HG03520 (cell line): ENCODE data around the gene TNFRSF21.
"Not testable (repeated sequence)": the region's sequence is repeated elsewhere in the genome, so short reads cannot be mapped to it uniquely, and the experiment has no call there.

Source experiments
- ATAC-seq: cut with Tn5 transposase; IDR thresholded peaks from one replicate; pipeline ENCODE4 v1.9.1; 2021; ENCODE audit warnings: mild to moderate bottlenecking, moderate library complexity; ENCODE audit not compliant: unreplicated experiment

Gene TNFRSF21

DNA sequence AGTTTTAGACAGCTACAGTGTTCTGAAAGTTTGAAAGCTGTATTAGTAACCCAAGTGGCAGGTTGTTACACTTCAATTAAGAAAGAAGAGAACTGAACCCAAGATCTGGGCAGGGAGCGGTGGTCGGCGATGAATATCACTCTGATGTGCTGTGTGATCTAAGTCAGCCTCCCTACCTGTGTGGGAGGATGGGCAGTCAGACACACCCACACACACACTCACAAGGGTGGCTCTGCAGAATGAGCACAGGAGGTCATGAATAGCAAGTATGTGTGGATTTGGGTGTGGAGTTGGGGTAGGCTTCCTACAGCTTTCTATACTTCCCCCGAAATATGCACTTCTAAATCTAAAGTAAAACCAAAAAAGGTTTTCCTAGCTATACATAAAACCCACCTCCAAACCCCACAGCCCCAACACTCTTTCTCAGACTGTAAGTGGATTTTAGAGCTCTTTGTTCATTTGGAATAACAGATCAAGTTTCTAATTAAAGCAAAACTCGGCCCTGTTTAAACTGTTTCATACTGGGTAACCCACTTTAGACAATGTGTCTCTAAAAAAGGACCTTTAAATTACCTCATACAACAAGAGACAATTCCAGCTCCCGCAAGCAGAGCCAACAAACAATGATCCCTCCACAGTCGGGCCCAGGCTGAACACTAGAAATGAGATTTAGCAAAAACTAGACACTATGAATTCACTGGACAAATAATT lies 19.4 kb downstream of the TNFRSF21 start:
- no peak for ATAC-seq

- no peak for ATAC-seq
Measured at GRCh38 chr6:47288267-47289090, 21.2 kb downstream of the TNFRSF21 start.

DNA sequence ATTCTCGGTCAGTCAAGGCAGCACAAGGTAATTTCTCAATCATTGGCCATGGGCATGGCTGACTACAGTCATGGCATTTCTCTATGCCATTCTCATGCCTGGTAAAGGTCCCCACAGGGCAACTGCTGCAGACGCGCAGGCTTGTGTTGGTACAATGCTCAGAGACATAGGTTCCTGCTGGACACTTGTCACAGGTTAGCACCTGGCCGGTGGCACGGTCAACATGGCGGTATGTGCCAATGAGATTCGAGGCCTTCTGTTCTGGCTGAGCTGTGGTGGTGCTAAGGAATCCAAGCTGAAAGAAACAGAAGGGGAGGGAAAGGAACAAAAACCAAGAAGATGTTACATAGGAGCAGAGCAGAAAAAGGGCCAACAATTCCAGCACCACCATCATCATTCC lies 23.4 kb downstream of the TNFRSF21 start:
- no peak for ATAC-seq

- no peak for ATAC-seq
Measured at GRCh38 chr6:47283993-47284392, 25.7 kb downstream of the TNFRSF21 start.

GRCh38 chr6:47278545-47278944 lies 31.2 kb downstream of the TNFRSF21 start:
- no peak for ATAC-seq

GRCh38 chr6:47277702-47278101 lies 32.0 kb downstream of the TNFRSF21 start:
- ATAC-seq: no peak

GRCh38 chr6:47276377-47276776 lies 33.3 kb downstream of the TNFRSF21 start:
- no peak for ATAC-seq

DNA sequence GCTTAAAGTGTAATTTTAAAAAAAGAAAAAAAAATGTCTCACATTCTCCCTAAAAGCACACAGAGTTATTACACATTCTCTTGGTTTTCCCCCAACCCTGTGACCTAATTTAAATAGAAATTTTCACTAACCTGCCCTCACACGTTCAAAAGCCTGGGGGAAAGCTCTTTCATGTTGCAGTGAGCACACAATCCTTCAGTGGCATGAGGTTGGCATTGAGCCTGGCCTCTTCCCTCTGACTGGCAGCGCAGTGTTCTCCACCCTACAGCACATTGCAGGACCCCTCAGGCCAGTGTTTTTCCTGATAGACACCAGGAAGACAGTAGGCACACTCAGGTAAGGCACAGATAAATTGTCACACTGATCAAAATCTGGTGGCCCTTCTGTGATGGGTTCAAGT lies 34.1 kb downstream of the TNFRSF21 start:
- no peak for ATAC-seq

DNA sequence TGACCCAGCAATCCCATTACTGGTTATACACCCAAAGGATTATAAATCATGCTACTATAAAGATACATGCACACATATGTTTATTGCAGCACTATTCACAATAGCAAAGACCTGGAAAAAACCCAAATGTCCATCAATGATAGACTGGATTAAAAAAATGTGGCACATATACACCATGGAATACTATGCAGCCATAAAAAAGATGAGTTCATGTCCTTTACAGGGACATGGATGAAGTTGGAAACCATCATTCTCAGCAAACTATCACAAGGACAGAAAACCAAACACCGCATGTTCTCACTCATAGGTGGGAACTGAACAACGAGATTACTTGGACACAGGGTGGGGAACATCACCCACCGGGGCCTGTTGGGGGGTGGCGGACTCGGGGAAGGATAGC lies 34.6 kb downstream of the TNFRSF21 start:
- ATAC-seq: not testable (repeated sequence)

DNA sequence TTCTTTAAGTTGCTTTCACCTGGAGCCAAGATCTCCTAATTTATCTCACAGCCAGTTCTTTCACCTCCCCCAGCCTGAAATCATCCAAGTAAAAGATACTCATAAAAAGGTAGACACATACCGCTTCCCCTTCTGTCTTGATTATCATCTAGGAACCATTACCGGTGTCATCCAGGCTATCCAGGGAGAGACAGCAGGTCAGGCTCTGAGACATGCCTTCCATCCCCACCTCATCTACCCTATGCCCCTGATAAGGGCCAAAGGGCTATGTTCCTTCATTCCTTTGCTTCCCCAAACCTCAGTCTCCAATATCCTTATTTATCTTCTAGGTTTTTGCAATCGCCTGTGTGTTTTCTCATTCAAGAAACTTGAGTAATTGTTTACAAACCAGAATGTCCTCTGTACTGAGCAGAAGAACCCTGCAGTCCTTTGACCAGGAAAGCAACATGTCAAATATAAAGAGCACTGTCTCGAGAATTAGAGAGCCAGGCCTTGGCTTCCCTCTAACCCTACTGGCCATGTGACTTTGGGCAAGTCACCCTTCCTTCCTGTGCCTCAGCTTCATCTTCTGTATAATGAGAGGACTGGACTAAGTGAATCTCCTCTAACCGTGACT lies 41.0 kb downstream of the TNFRSF21 start:
- no peak for ATAC-seq

GRCh38 chr6:47267301-47267700 lies 42.4 kb downstream of the TNFRSF21 start:
- ATAC-seq: no peak

DNA sequence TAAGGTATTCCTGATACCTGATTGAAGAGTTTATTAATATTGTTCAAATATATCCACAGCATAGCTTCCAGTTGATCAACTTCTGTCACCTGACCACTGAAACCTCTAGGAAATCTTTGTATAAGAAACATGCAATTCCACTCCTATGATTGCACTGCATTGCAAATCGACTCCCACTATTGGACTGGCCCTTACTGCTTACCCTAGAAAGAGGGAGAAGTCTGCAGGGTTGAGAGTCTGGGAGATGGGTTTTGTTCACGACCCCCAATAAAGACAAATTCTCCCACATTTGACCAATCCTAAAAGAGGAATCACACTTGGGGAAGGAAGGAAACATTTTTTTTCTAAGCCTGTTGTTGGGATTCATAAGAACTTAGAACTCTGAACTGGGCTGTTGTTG lies 43.7 kb downstream of the TNFRSF21 start:
- ATAC-seq: no peak

- ATAC-seq: no peak
Measured at GRCh38 chr6:47264775-47265184, 44.9 kb downstream of the TNFRSF21 start.

DNA sequence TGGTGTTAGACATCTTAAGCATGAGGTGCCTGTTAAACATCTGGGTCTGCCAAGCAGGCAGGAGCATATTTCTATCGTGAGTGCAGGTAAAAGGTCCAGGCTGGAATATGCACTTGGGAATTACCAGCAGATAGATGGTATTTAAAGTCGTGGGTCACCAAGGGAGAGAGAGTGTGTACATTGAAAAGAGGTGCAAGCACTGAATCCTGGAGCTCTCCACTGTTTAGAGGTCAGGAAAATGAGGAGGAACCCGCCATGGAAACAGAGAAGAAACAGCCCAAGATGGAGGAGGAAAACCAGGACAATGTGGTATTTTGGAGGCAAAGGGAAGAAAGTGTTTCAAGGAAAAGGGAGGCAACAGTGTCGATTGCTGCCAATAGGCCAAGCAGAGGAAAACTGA lies 46.4 kb downstream of the TNFRSF21 start:
- no peak for ATAC-seq

GRCh38 chr6:47262231-47262630 lies 47.5 kb downstream of the TNFRSF21 start:
- ATAC-seq: no peak

GRCh38 chr6:47261191-47261590 lies 48.5 kb downstream of the TNFRSF21 start:
- ATAC-seq: no peak

DNA sequence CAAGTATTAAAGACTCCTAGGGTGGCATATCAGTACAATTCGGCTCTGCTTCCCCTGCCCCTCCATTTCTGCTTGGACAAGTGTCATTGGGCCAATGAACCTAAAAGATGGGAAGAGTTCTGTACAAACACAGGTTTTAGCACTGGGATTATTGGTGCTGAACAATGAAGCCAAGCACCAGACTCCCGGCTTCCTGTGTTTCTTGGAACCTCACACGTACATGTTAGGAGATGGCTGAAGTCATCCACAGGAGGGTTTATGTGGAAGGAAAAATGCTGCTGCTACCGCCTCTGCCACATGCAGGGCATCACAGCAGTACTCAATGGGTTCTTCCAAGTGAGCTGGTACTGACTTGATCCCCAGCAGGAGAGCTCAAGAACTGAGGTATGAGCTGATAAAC lies 49.7 kb downstream of the TNFRSF21 start:
- ATAC-seq: no peak

- ATAC-seq: no peak
Measured at GRCh38 chr6:47258724-47259347, 50.9 kb downstream of the TNFRSF21 start.

DNA sequence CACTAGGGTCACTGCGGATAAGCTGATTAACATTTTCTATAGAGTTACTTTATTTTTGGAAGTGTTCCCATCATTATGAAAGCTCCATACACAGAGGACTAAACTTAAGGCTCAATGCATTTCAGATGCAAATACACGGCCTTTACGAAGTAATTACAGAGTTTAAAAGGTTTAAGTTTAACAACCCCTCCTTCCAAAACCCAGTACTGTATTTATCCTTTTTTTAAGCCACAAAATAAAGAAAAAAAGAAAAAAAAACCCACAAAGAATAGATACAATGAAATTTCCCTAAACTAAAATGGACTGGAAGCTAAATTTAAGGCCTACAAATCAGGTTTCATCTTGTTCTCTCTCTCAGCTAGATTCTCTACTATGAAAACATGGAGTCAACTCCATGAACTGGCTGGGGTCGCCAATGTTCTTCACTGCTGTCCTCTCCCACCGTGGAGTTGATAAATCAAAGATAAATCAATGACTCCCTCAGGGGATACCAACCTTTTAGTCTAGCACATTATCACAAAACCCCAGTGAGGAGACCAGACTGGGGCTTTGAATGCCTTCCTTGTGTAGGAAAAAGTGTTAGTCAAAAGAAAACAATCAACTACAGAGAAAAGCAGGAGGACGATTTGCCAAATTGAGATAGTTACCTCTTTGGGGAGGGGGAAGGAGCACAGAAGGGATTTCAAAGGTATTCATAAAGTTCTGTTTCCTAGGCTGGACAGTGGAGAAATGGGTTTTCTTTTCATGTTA lies 52.5 kb downstream of the TNFRSF21 start:
- ATAC-seq: no peak

DNA sequence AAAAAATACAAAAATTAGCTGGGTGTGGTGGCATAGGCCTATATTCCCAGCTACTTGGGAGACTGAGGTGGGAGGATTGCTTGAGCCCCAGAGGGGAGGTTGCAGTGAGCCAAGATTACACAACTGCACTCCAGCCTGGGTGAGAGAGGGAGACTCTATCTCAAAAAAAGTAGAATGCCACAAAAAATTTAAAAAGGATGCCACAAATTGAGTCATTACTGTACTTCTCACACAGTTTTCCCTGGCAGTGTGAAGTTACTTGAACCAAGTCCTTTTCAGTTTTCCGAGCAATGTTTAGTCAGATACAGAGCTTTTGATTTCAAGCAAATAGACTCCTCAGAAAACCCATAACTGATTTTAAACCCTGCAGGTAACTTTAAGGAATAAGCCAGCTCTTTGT lies 53.3 kb downstream of the TNFRSF21 start:
- ATAC-seq: no peak

GRCh38 chr6:47254906-47255305 lies 54.8 kb downstream of the TNFRSF21 start:
- no peak for ATAC-seq
